PC-3 (cell line): ENCODE results near the gene AEBP1. TPM values are rescaled to one million over a fixed set of nuclear protein-coding genes. Genes with fewer than 3 reads are reported as not detected.

ENCODE experiments used
- ATAC-seq: fragments of 200-7000 bp; cut with Tn5 transposase; 2 replicates; pipeline ENCODE4 v1.9.1; 2020; ENCODE audit warnings: mild to moderate bottlenecking, moderate library complexity
- BruUV-seq: library from RNA; stranded (reverse); fragments of 400-500 nt; replicated peaks from 2 replicates; lab custom pipeline; 2021; lab: Mats Ljungman, UMichigan
- CTCF ChIA-PET: fragments of 300-600 bp; sonication (Branson Sonifier 250); formaldehyde crosslinking; loops from one replicate; lab custom pipeline; 2022; ENCODE audit warnings: antibody characterized with exemption; lab: Charles Lee
- POLR2A ChIA-PET: fragments of 300-600 bp; sonication (Branson Sonifier 250); formaldehyde crosslinking; loops from one replicate; lab custom pipeline; 2022; ENCODE audit warnings: antibody characterized with exemption; ENCODE audit not compliant: unreplicated experiment; lab: Charles Lee
- DNase-seq: peaks from one replicate; pipeline ENCODE4 v3.0.0-alpha.2; 2015
- H2AFZ ChIP-seq: fragments of 300-600 bp; sonication (generic); 2 replicates; pipeline ENCODE4 v1.6.0; 2016; ENCODE audit warnings: antibody characterized with exemption, low read length
- H3F3A ChIP-seq: fragments of 300-600 bp; sonication (generic); one replicate; pipeline ENCODE4 v1.6.0; 2017; ENCODE audit warnings: antibody characterized with exemption, low read length, control low read depth, mild to moderate bottlenecking; ENCODE audit not compliant: unreplicated experiment
- H3K27ac ChIP-seq: fragments of 300-600 bp; sonication (generic); 2 replicates; pipeline ENCODE4 v1.5.1; 2016; ENCODE audit warnings: mild to moderate bottlenecking, low read length
- H3K27me3 ChIP-seq: fragments of 300-600 bp; sonication (generic); 2 replicates; pipeline ENCODE4 v1.6.1; 2016; ENCODE audit warnings: low read length, mixed read lengths
- H3K36me3 ChIP-seq: fragments of 300-600 bp; sonication (generic); 2 replicates; pipeline ENCODE4 v1.6.1; 2016; ENCODE audit warnings: low read depth, mixed run types, low read length, mixed read lengths
- H3K4me1 ChIP-seq: fragments of 300-600 bp; sonication (generic); 2 replicates; pipeline ENCODE4 v1.5.1; 2016; ENCODE audit warnings: low read length; ENCODE audit not compliant: insufficient read depth
- H3K4me2 ChIP-seq: fragments of 300-600 bp; sonication (generic); 2 replicates; pipeline ENCODE4 v1.6.0; 2016; ENCODE audit warnings: low read length
- H3K4me3 ChIP-seq: fragments of 300-600 bp; sonication (generic); 2 replicates; pipeline ENCODE4 v1.5.1; 2016; ENCODE audit warnings: mild to moderate bottlenecking, low read length, mixed read lengths
- H3K79me2 ChIP-seq: fragments of 300-600 bp; sonication (generic); 2 replicates; pipeline ENCODE4 v1.6.1; 2017; ENCODE audit warnings: low read length, mixed read lengths
- H3K9ac ChIP-seq: fragments of 300-600 bp; sonication (generic); 2 replicates; pipeline ENCODE4 v1.6.0; 2016; ENCODE audit warnings: mild to moderate bottlenecking, low read length
- H3K9me2 ChIP-seq: fragments of 300-600 bp; sonication (generic); replicated peaks from 2 replicates; pipeline ENCODE4 v1.6.1; 2016; ENCODE audit warnings: mixed run types, low read length, mixed read lengths
- H3K9me3 ChIP-seq: fragments of 300-600 bp; sonication (generic); 2 replicates; pipeline ENCODE4 v1.6.1; 2016; ENCODE audit warnings: low read length, mixed read lengths
- H4K20me1 ChIP-seq: fragments of 300-600 bp; sonication (generic); 2 replicates; pipeline ENCODE4 v1.6.1; 2016; ENCODE audit warnings: low read length, mixed read lengths
- CTCF ChIP-seq: fragments of 300-600 bp; sonication (generic); conservative IDR thresholded peaks from 2 replicates; pipeline ENCODE4 v1.5.1; 2017; ENCODE audit warnings: antibody characterized with exemption, low read depth, mild to moderate bottlenecking, low read length
- EZH2 ChIP-seq: fragments of 300-600 bp; sonication (generic); IDR thresholded peaks from one replicate; pipeline ENCODE4 v1.6.1; 2017; ENCODE audit warnings: antibody characterized with exemption, mild to moderate bottlenecking, low read length; ENCODE audit not compliant: unreplicated experiment
- EZH2phosphoT487 ChIP-seq: fragments of 300-600 bp; sonication (generic); IDR thresholded peaks from 2 replicates; pipeline ENCODE4 v1.6.1; 2018; ENCODE audit warnings: mild to moderate bottlenecking, antibody characterized with exemption, low read length, borderline replicate concordance
- intact Hi-C: fragments of 100-400 bp; cut with micrococcal nuclease; formaldehyde crosslinking; loops from 2 replicates; pipeline ENCODE4 v1.9.0; 2023
- total RNA-seq: library from RNA; depleted of rRNA; stranded (reverse); fragments of >200 nt; gene quantifications from 2 replicates; pipeline ENCODE4 v1.2.3, GENCODE V29; 2014

Gene AEBP1
- total RNA-seq, 1 experiment from 2014 or later: not detected

- BruUV-seq: no TSS peak
- no peaks in the 10 kb centered on the region for H3F3A ChIP-seq
- no peaks in the 10 kb centered on the region for H4K20me1 ChIP-seq
- no peak overlapping the region for H3K9ac ChIP-seq
- intact Hi-C loops: no loop called here
- no peaks in the 10 kb centered on the region for H3K4me1 ChIP-seq
- ATAC-seq (no peak), DNase-seq (no peak)
- no peaks in the 10 kb centered on the region for H3K36me3 ChIP-seq
- no peaks in the 10 kb centered on the region for H3K27me3 ChIP-seq
- H3K27ac ChIP-seq: no peak overlapping the region
- H3K4me3 ChIP-seq: no peak overlapping the region
- no peak overlapping the region for H3K4me2 ChIP-seq
- ChIA-PET POLR2A (no interaction called here), CTCF (no interaction called here)
- no peaks in the 10 kb centered on the region for H3K9me3 ChIP-seq
- no peak for TF ChIP-seq CTCF
- no peak for TF ChIP-seq EZH2phosphoT487
- TF ChIP-seq EZH2: no peak
- H3K79me2 ChIP-seq: no peaks in the 10 kb centered on the region
- no peak overlapping the region for H2AFZ ChIP-seq
- H3K9me2 ChIP-seq: no peaks in the 10 kb centered on the region
These were observed 3.5 kb upstream of the AEBP1 start for GRCh38 chr7:44100458-44101302.

- H3K79me2 ChIP-seq: no peaks in the 10 kb centered on the region
- CTCF ChIA-PET: no interaction called here
- POLR2A ChIA-PET: no interaction called here
These were observed 2.7 kb upstream of the AEBP1 start for GRCh38 chr7:44101303-44101965.

More at GRCh38 chr7:44101303-44101965, 2.7 kb upstream of the AEBP1 start:
- Histone ChIP-seq H3K27me3 (no peaks in the 10 kb centered on the region), H3K27ac (no peak overlapping the region), H2AFZ (no peak overlapping the region), H3K4me1 (no peaks in the 10 kb centered on the region), H3K4me2 (no peak overlapping the region), H4K20me1 (no peaks in the 10 kb centered on the region), H3K9ac (no peak overlapping the region), H3K9me3 (no peaks in the 10 kb centered on the region), H3K4me3 (no peak overlapping the region), H3K36me3 (no peaks in the 10 kb centered on the region), H3K9me2 (no peaks in the 10 kb centered on the region), H3F3A (no peaks in the 10 kb centered on the region)
- DNase-seq: no peak
- intact Hi-C loops: no loop called here
- BruUV-seq: no TSS peak
- no peak for TF ChIP-seq CTCF
- TF ChIP-seq EZH2: no peak
- no peak for TF ChIP-seq EZH2phosphoT487
- no peak for ATAC-seq
